ENCODE measurements around the gene PAGE1.
"Not testable (repeated sequence)": the region's sequence is repeated elsewhere in the genome, so short reads cannot be mapped to it uniquely, and the experiment has no call there.

PAGE1 gene

DNA sequence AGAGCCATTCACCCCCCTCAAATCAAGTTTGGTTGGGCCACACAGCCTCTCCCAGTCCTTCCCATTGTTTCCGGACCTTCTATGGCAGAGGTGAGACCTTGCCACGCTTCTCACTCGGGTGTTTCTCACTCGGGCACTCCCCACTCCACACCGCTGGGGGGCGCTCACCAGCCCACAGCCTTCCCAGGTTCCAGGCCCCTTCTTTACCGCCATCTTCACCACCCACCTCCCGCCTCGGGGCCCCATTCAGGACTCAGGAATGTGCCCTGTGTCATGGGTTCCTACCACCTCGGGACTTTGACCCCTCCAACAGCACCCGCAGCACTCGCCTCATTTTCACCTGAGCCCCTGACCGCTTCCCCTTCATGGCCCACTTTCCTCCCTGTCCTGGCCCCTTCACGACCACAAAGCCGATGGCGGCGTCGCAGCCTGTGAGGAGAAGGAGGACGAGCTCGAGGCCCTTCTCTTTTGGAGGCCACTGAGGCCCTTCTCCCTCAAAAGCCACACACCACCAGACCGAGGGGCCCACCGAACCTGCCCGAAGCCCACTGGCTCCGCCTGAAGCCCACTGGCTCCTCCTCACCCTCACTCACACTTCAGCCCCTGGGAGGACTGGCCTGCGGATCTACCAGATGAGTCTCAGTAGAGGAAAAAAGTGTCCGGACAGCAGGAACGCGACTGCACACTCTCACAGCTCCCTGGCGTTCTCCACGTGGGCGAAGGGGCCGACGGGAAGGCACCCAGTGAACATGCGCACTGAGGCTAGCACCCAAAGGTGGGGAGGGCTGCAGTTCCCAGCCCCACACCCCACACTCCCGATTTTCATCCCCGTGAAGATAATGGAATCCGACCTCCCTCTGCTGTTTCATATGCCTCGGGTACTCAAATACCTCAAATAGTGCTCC, at the start of gene PAGE1:
TSS of gene PAGE1 (minus strand) at position 709 of the 905 bp plus-strand sequence. CDS start 1,214 bp downstream, outside the sequence.
- Mint-ChIP-seq H3K27me3 (peaks cover 3% of the 10 kb centered on the region), H3K27ac (no peak within 1 kb of the TSS), H3K4me1 (ENCODE audit: low read depth) (no peaks in the 10 kb centered on the region)

DNA sequence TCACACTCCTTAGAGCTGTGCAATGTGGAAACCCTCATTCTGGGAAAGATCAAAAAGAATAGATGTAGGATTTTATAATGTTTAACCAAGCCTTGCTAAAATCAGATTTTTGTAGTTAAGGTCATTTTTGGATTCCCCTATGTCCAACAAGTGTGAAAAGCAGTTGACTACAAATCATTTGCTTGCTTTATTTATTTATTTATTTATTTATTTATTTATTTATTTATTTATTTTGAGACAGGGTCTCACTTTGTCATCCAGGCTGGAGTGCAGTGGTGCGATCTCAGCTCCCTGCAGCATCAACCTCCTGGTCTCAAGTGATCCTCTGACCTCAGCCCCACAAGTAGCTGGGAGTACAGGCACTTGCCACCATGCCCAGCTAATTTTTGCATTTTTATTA, 45.7 kb upstream of the PAGE1 start:
- H3K36me3 Mint-ChIP-seq; H3K27ac Mint-ChIP-seq; H3K9me3 Mint-ChIP-seq (ENCODE audit: low read depth); H3K4me1 Mint-ChIP-seq (ENCODE audit: low read depth); H3K4me3 Mint-ChIP-seq; H3K27me3 Mint-ChIP-seq: not testable (repeated sequence)

More for the DNA sequence above, at the start of gene PAGE1:
- no peak within 1 kb of the TSS for H3K4me3 Mint-ChIP-seq
- no peaks in the 10 kb centered on the region for H3K36me3 Mint-ChIP-seq
- H3K9me3 Mint-ChIP-seq (ENCODE audit: low read depth) = no peaks in the 10 kb centered on the region

- Mint-ChIP-seq H3K27ac (no peak overlapping the region), H3K9me3 (ENCODE audit: low read depth) (no peaks in the 10 kb centered on the region), H3K4me3 (no peak overlapping the region), H3K27me3 (no peaks in the 10 kb centered on the region), H3K36me3 (no peaks in the 10 kb centered on the region), H3K4me1 (ENCODE audit: low read depth) (no peaks in the 10 kb centered on the region)
These were observed 32.1 kb upstream of the PAGE1 start for GRCh38 chrX:49727847-49728246.

GRCh38 chrX:49726966-49727365, 31.2 kb upstream of the PAGE1 start:
- H3K36me3 Mint-ChIP-seq = no peaks in the 10 kb centered on the region
- no peaks in the 10 kb centered on the region for H3K4me1 Mint-ChIP-seq (ENCODE audit: low read depth)
- H3K9me3 Mint-ChIP-seq (ENCODE audit: low read depth) = no peaks in the 10 kb centered on the region
- H3K27me3 Mint-ChIP-seq = no peaks in the 10 kb centered on the region
- H3K4me3 Mint-ChIP-seq = no peak overlapping the region
- no peak overlapping the region for H3K27ac Mint-ChIP-seq

DNA sequence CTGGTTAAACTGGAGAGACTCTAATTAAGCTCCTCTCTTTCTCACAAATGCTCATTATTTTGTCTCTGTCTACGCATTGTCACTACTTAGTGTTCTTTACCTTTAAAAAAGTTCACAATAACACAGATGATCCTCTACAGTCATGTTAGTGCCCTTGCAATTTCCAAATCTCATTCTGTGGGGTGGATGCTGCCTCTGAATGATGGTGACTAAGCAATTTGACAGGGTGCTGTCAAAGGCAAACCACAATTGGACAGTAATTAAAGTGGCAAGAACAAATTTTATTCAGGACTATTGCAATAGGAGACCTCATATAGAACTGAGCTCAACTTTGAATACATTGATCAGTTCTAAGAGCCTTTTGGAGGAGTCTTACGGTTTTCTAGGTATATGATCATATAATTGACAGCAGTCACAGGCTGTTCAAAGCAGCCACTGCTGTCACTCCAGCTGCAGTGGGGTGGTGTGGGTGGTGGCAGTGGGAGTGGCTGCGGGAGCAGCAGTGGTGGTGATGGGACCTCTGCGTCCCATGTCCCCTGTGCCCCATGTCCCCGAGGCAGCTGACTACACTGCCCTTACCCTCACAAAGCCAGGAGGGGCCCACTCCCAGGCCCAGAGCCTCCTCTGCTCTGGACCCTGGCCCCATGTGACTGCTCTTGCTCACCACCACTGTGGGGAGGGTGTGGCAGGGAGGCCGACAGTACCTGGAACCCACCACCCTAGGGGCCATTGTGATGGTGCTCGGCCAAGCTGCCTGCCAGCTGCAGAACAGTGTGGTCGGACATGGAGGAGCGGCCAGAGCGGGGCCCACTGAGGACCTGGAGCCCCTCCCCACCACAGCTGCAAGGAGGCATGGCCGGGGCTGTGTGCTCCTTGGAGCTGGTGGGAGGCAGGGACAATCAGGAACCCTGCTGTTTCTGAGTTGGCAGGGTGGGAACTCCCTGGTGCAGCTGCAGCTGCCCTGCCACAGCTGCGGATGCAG, 30.4 kb upstream of the PAGE1 start:
- Mint-ChIP-seq H3K36me3 (no peaks in the 10 kb centered on the region), H3K9me3 (ENCODE audit: low read depth) (no peaks in the 10 kb centered on the region), H3K27me3 (no peaks in the 10 kb centered on the region), H3K27ac (no peak overlapping the region), H3K4me1 (ENCODE audit: low read depth) (no peaks in the 10 kb centered on the region), H3K4me3 (no peak overlapping the region)

DNA sequence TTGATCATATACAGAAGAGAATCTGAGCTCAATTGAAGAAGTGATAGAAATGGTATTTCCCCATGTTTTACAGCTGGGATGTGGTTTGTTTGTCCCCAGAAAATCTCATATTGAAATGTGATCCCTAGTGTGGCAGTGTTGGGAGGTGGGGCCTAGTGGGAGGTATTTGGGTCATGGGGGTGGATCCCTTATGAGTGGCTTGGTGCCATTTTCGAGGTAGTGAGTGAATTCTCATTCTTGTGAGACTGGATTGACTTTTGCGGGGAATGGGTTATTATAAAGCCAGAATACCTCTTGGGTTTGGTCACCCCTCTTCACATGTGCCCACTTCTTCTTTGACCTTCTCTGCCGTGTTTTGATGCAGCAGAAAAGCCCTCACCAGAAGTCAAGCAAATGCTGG, 29.6 kb upstream of the PAGE1 start:
- H3K4me3 Mint-ChIP-seq = no peak overlapping the region
- no peaks in the 10 kb centered on the region for H3K9me3 Mint-ChIP-seq (ENCODE audit: low read depth)
- H3K4me1 Mint-ChIP-seq (ENCODE audit: low read depth) = no peaks in the 10 kb centered on the region
- H3K36me3 Mint-ChIP-seq = no peaks in the 10 kb centered on the region
- no peak overlapping the region for H3K27ac Mint-ChIP-seq
- no peaks in the 10 kb centered on the region for H3K27me3 Mint-ChIP-seq

DNA sequence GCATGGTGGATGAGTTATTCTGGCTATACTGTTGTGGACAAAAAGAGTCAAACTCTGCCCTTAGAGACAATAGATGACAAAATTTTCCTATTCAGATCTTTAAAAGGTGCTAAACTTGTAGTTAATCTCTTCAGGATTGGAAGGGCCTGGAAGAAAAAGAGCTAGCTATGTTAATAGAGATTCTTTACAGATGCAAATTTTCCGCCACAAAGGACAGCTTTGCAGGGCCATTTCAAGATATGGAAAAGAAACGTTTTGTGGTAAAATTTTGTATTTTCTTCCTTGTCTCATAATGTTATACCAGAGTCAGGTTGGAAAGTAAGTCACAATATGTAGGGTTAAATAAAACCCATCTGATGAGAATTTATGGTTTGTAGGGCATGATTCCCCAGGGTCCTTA, 24.3 kb upstream of the PAGE1 start:
- not testable (repeated sequence) for H3K9me3 Mint-ChIP-seq (ENCODE audit: low read depth); H3K4me1 Mint-ChIP-seq (ENCODE audit: low read depth); H3K4me3 Mint-ChIP-seq; H3K27me3 Mint-ChIP-seq; H3K27ac Mint-ChIP-seq; H3K36me3 Mint-ChIP-seq

- no peak overlapping the region for H3K4me3 Mint-ChIP-seq
- H3K4me1 Mint-ChIP-seq (ENCODE audit: low read depth) = no peaks in the 10 kb centered on the region
- no peak overlapping the region for H3K27ac Mint-ChIP-seq
These were observed 16.8 kb upstream of the PAGE1 start for GRCh38 chrX:49712577-49712976.

GRCh38 chrX:49710744-49711319, 15.0 kb upstream of the PAGE1 start:
- H3K36me3 Mint-ChIP-seq = no peaks in the 10 kb centered on the region
- H3K4me3 Mint-ChIP-seq = no peak overlapping the region
- no peak overlapping the region for H3K27ac Mint-ChIP-seq
- no peaks in the 10 kb centered on the region for H3K4me1 Mint-ChIP-seq (ENCODE audit: low read depth)
- no peaks in the 10 kb centered on the region for H3K9me3 Mint-ChIP-seq (ENCODE audit: low read depth)
- peaks cover 2% of the 10 kb centered on the region for H3K27me3 Mint-ChIP-seq

More at GRCh38 chrX:49712577-49712976, 16.8 kb upstream of the PAGE1 start:
- Mint-ChIP-seq H3K9me3 (ENCODE audit: low read depth) (no peaks in the 10 kb centered on the region), H3K27me3 (no peaks in the 10 kb centered on the region), H3K36me3 (no peaks in the 10 kb centered on the region)

DNA sequence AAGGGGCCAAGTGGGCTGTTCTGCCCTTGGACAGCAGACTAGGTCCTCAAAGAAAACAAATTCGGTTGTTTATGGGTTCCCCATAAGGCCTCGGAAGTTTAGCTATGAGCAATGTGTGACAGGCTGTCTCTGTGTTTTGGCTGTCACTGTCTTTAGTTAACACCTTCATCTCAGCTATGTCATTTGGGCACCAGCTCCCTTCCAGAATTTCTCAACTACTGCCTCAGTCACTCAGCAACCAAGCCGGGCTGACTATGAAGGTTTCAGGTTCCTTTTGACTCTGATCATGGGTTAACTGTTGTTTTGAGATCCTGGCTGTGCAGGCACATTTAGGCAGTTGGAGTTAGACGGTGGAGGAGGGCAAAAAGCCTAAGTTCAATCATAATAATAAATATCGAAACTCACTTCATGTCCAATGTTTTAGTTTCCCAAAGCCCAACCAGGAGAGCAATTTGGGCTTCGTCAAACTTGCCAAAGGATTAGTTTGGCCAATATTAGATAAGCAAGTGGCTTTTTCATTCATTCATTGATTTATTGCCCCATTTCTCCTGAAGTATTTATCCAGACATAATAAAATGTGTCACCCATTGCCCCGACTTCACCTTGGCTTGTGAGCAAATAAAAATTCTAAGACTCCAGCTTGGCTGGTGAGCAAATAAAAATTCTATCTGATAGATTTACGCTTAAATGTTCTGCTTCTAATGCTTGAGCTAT, 9.1 kb upstream of the PAGE1 start:
- Mint-ChIP-seq H3K27me3 (peaks cover 2% of the 10 kb centered on the region), H3K4me1 (ENCODE audit: low read depth) (no peaks in the 10 kb centered on the region), H3K4me3 (no peak overlapping the region), H3K36me3 (no peaks in the 10 kb centered on the region), H3K27ac (no peak overlapping the region), H3K9me3 (ENCODE audit: low read depth) (no peaks in the 10 kb centered on the region)

DNA sequence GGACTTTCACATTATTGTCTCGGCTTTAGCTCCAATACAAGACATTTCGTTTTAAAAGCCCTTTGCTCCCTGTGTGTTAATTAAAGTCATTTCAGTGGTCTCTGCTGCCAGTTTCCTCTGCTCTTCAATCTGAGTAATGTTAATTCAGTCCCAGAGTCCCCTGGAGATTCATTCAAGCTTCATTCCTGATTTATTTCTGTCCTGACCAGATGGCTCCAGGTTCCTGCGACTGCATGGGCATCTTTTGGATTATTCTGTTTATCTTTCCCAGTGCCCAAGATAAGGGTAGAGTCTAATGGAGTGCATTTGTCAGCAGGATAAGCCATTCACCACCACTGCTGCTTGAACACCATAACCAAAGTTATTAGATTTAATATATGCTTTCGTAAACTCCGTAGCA, 6.1 kb upstream of the PAGE1 start:
- no peaks in the 10 kb centered on the region for H3K4me1 Mint-ChIP-seq (ENCODE audit: low read depth)
- H3K27me3 Mint-ChIP-seq = peaks cover 2% of the 10 kb centered on the region
- H3K4me3 Mint-ChIP-seq = no peak overlapping the region
- H3K9me3 Mint-ChIP-seq (ENCODE audit: low read depth) = no peaks in the 10 kb centered on the region
- no peak overlapping the region for H3K27ac Mint-ChIP-seq
- H3K36me3 Mint-ChIP-seq = no peaks in the 10 kb centered on the region

DNA sequence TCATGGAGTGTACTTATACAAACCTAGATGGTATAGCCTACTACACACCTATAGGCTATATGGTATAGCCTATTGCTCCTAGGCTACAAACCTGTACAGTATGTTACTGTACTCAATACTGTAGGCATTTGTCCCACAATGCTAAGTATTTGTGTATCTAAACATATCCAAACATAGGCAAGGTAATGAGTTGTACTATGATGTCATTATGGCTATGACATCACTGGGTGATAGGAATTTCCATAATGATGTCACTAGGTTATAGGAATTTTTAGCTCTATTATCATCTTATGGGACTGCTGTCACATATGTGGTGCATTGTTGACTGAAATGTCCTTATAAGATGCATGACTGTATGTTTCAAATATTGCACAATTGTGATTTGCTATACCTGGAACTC, 5.5 kb upstream of the PAGE1 start:
- Mint-ChIP-seq H3K27ac (no peak overlapping the region), H3K9me3 (ENCODE audit: low read depth) (no peaks in the 10 kb centered on the region), H3K36me3 (no peaks in the 10 kb centered on the region), H3K4me1 (ENCODE audit: low read depth) (no peaks in the 10 kb centered on the region), H3K27me3 (peaks cover 2% of the 10 kb centered on the region), H3K4me3 (no peak overlapping the region)

DNA sequence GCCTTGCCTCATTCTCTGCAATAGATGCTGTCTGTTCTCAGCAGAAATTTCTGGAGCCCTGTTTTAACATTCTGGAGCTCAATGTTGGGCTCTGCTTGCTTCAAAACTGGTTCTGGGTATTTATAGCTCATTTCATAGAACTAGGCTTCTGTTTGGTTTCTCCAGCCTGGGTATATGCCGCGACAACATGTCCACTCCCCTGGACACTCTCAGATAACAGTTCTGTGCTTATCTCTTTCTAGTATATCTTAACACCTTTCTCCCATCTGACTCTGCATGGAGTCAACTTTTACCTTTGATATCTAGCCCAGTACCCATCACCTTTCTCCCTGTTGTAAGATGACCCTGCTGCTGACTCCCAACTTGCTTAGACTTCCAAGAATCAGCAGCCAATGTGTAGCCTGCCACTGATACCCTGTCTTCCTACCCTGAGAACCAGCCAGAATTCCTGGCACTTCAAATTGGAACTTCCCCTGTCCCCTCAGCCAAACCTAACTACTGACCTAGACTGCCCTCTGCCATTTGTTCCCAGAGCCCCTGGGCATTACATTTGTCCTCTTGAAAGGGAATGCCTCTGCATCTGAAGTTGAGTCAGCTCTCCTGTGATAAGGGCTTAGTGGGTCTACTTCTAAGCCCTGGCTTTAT, 20.6 kb downstream of the PAGE1 start:
- H3K27me3 Mint-ChIP-seq = no peaks in the 10 kb centered on the region
- H3K4me1 Mint-ChIP-seq (ENCODE audit: low read depth) = no peaks in the 10 kb centered on the region
- H3K36me3 Mint-ChIP-seq = no peaks in the 10 kb centered on the region
- no peak overlapping the region for H3K4me3 Mint-ChIP-seq
- H3K9me3 Mint-ChIP-seq (ENCODE audit: low read depth) = no peaks in the 10 kb centered on the region
- H3K27ac Mint-ChIP-seq = no peak overlapping the region

DNA sequence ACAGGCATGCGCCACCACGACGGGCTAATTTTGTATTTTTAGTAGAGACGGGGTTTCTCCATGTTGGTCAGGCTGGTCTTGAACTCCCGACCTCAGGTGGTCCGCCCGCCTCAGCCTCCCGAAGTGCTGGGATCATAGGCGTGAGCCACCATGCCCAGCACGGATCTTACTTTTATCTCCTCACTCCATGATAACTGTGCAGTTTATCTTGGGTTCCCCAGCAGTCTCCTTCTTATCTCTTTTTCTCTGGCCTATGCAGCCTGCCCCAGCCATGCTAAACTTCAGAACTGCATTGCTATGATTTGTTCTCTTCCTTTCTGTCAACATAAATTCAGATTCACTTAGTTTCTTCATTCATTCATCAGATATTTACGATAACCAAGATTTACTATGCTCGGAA, 22.4 kb downstream of the PAGE1 start:
- H3K27ac Mint-ChIP-seq = no peak overlapping the region
- no peaks in the 10 kb centered on the region for H3K27me3 Mint-ChIP-seq
- H3K36me3 Mint-ChIP-seq = no peaks in the 10 kb centered on the region
- H3K4me3 Mint-ChIP-seq = no peak overlapping the region
- no peaks in the 10 kb centered on the region for H3K4me1 Mint-ChIP-seq (ENCODE audit: low read depth)
- H3K9me3 Mint-ChIP-seq (ENCODE audit: low read depth) = no peaks in the 10 kb centered on the region

Measured in activated naive CD8-positive, alpha-beta T cell (primary cell).